Liver (tissue), 9 donors: ENCODE results near the gene APOF. TPM values are rescaled to one million over a fixed set of nuclear protein-coding genes. Genes with fewer than 3 reads are reported as not detected.

Experiments
- DNase-seq: peaks from one replicate; pipeline ENCODE4 v3.0.0-alpha.2; 2017; ENCODE audit warnings: low spot score
- H3K27ac ChIP-seq, 2 donors: one replicate each; pipeline ENCODE4 v1.7.0; 2013; ENCODE audit warnings: inconsistent platforms in 2 of 2, low read length in 2 of 2, control low read depth in 1 of 2, low read depth in 1 of 2, mild to moderate bottlenecking in 1 of 2
- H3K27me3 ChIP-seq, 4 donors: one replicate each; pipeline versions ENCODE4 v1.6.1 to v1.7.0; 2013; ENCODE audit warnings: low read length in 3 of 4, inconsistent platforms in 1 of 4, mild to moderate bottlenecking in 1 of 4, moderate library complexity in 1 of 4; ENCODE audit not compliant: control insufficient read depth in 4 of 4, insufficient read depth in 4 of 4
- H3K36me3 ChIP-seq, 4 donors: one replicate each; pipeline versions ENCODE4 v1.6.1 to v1.7.0; 2013; ENCODE audit warnings: low read length in 3 of 4, mild to moderate bottlenecking in 3 of 4, low read depth in 1 of 4, moderate library complexity in 1 of 4; ENCODE audit not compliant: control insufficient read depth in 4 of 4, insufficient read depth in 3 of 4
- H3K4me1 ChIP-seq, 4 donors: one replicate each; pipeline versions ENCODE4 v1.6.1 to v1.7.0; 2013; ENCODE audit warnings: low read length in 3 of 4, mild to moderate bottlenecking in 3 of 4, moderate library complexity in 1 of 4; ENCODE audit not compliant: control insufficient read depth in 4 of 4, insufficient read depth in 4 of 4
- H3K4me3 ChIP-seq, 3 donors: one replicate each; pipeline versions ENCODE4 v1.6.1 to v1.7.0; 2013; ENCODE audit warnings: low read length in 3 of 3, control low read depth in 1 of 3, low read depth in 1 of 3, mild to moderate bottlenecking in 1 of 3
- H3K9ac ChIP-seq, 2 donors: one replicate each; pipeline ENCODE4 v1.7.0; 2013; ENCODE audit warnings: low read length in 2 of 2, mild to moderate bottlenecking in 2 of 2, moderate library complexity in 2 of 2, control low read depth in 1 of 2, low read depth in 1 of 2
- H3K9me3 ChIP-seq, 4 donors: one replicate each; pipeline versions ENCODE4 v1.6.1 to v1.7.0; 2013; ENCODE audit warnings: low read length in 3 of 4; ENCODE audit not compliant: control insufficient read depth in 4 of 4
- EGR1 ChIP-seq, 2 donors: IDR thresholded peaks; 2 replicates each; pipeline ENCODE4 v1.6.1; 2016 to 2018; ENCODE audit warnings: antibody characterized with exemption in 2 of 2, low read depth in 2 of 2
- FOXA1 ChIP-seq: IDR thresholded peaks from 2 replicates; pipeline ENCODE4 v1.6.1; 2016; ENCODE audit warnings: antibody characterized with exemption
- FOXA2 ChIP-seq: IDR thresholded peaks from 2 replicates; pipeline ENCODE4 v1.6.1; 2016; ENCODE audit warnings: antibody characterized with exemption
- GABPA ChIP-seq, 2 donors: IDR thresholded peaks in 1 of 2; conservative IDR thresholded peaks in 1 of 2; 2 replicates each; pipeline ENCODE4 v1.6.1; 2016; ENCODE audit warnings: antibody characterized with exemption in 2 of 2, mild to moderate bottlenecking in 1 of 2, moderate library complexity in 1 of 2
- HNF4A ChIP-seq, 2 donors: conservative IDR thresholded peaks; 2 replicates each; pipeline ENCODE4 v1.6.1; 2016; ENCODE audit warnings: antibody characterized with exemption in 2 of 2, mild to moderate bottlenecking in 2 of 2
- HNF4G ChIP-seq: IDR thresholded peaks from 2 replicates; pipeline ENCODE4 v1.6.1; 2016; ENCODE audit warnings: antibody characterized with exemption
- JUND ChIP-seq, 2 donors: IDR thresholded peaks; 2 replicates each; pipeline ENCODE4 v1.6.1; 2016; ENCODE audit warnings: antibody characterized with exemption in 2 of 2
- NR2F2 ChIP-seq: IDR thresholded peaks from 2 replicates; pipeline ENCODE4 v1.6.1; 2016; ENCODE audit warnings: antibody characterized with exemption
- RAD21 ChIP-seq, 2 donors: IDR thresholded peaks; 2 replicates each; pipeline ENCODE4 v1.6.1; 2016; ENCODE audit warnings: antibody characterized with exemption in 2 of 2, mild to moderate bottlenecking in 2 of 2
- RXRA ChIP-seq, 2 donors: IDR thresholded peaks; 2 replicates each; pipeline ENCODE4 v1.6.1; 2017 to 2018; ENCODE audit warnings: antibody characterized with exemption in 2 of 2, mild to moderate bottlenecking in 1 of 2
- SP1 ChIP-seq: IDR thresholded peaks from 2 replicates; pipeline ENCODE4 v1.6.1; 2018; ENCODE audit warnings: antibody characterized with exemption, mild to moderate bottlenecking
- TAF1 ChIP-seq: conservative IDR thresholded peaks from 2 replicates; pipeline ENCODE4 v1.6.1; 2016; ENCODE audit warnings: antibody characterized with exemption, mild to moderate bottlenecking
- YY1 ChIP-seq: IDR thresholded peaks from 2 replicates; pipeline ENCODE4 v1.6.1; 2016; ENCODE audit warnings: antibody characterized with exemption, mild to moderate bottlenecking
- WGBS: extraction: QIAGEN DNeasy Blood & Tissue Kit; methylation state at CpG from one replicate; pipeline ENCODE4 v1.1.7; 2013; 5-methylcytosine and 5-hydroxymethylcytosine counted together
- polyA plus RNA-seq, 2 donors: library from polyadenylated mRNA; stranded (reverse) in 1 of 2; unstranded in 1 of 2; fragments of 200-250 nt in 1 of 2; fragments of >200 nt in 1 of 2; fragmentation: Nextera tagmentation in 1 of 2; extraction: Ambion mirVana in 1 of 2; gene quantifications; one replicate each; pipeline versions ENCODE4 v1.2.1 to v1.2.3, GENCODE V29; 2013 to 2015
- total RNA-seq, 2 donors: library from RNA; depleted of rRNA; stranded (reverse); fragments of >200 nt; gene quantifications; one replicate each; pipeline ENCODE4 v1.2.3, GENCODE V29; 2014
- TF ChIP-seq, protein P1 (sequence below): IDR thresholded peaks from 2 replicates; pipeline ENCODE4 v1.6.1; 2016; ENCODE audit warnings: antibody characterized with exemption
- TF ChIP-seq, protein P2 (sequence below): IDR thresholded peaks from 2 replicates; pipeline ENCODE4 v1.6.1; 2016; ENCODE audit warnings: antibody characterized with exemption
- TF ChIP-seq, protein P3 (sequence below): IDR thresholded peaks from 2 replicates; pipeline ENCODE4 v1.6.1; 2016; ENCODE audit warnings: antibody characterized with exemption
- TF ChIP-seq, protein P4 (sequence below): IDR thresholded peaks from 2 replicates; pipeline ENCODE4 v1.6.1; 2016; ENCODE audit warnings: antibody characterized with exemption, mild to moderate bottlenecking
- TF ChIP-seq, protein P5 (sequence below): fragments of 150-350 bp; IDR thresholded peaks from 2 replicates; pipeline ENCODE4 v1.5.1; 2017; ENCODE audit warnings: improper control_type of control experiment, low read depth, low read length; ENCODE audit not compliant: missing input control
- donor health status: healthy.
- donor health status: healthy.
- donor health status: healthy.
- donor health status: healthy.
- donor health status: healthy.

The APOF gene
- total and polyA plus RNA-seq, 4 donors: 11.9 to 335 (median 156) TPM

DNA sequence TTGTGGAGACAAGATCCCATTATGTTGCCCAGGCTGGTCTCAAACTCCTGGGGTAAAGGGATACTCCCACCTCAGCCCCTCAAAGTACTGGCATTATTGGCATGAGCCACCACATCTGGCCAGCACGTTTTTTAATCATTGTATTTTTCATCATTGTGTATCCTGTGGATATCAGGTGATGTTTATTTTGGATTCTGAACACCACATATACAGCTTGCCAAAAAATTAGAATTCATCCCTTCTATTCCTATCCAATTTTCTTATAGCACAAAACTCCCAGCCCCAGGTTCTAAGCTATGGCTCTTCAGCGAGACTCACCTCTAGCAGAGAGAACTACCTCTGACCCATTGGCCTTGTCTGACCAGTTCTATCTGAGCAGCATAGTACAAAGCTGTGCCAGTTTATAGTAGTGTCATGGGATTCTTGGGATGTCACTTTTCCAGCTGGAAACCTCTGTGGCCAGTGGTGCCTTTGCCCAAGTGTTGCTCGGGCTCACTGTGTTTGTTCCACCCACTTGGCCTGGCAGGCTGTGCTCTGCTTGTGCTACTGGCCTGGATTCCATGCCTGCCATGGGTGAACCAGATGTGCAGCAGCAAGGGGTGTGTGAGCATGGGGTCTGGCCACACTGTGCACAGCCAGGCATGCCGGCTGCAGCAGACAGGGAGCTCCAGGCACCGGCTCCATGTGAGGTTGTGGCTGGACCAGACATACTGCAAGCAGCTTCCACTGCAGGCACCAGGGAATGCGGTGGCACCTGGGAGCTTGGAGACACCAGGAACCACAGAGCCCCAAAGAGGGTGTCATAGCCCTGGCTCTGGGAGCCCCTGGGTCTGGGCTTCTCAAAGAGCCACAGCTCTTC, 49.4 kb upstream of the APOF start:
- TF ChIP-seq HNF4A (conservative IDR thresholded peaks at IDR 0.05) (peak; percentile 9 to 36), SP1 (peak; percentile 17), FOXA2 (no peak), JUND (IDR thresholded peaks at IDR 0.05) (no peak), RXRA (IDR thresholded peaks at IDR 0.05) (peak; percentile 57 to 58), FOXA1 (no peak), RAD21 (IDR thresholded peaks at IDR 0.05) (peak in 1 of 2 donors; percentile 19)
- TF ChIP-seq, protein P1, sequence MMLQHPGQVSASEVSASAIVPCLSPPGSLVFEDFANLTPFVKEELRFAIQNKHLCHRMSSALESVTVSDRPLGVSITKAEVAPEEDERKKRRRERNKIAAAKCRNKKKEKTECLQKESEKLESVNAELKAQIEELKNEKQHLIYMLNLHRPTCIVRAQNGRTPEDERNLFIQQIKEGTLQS: no peak
- no peaks in the 10 kb centered on the region for H3K36me3 ChIP-seq
- DNase-seq: no peak
- no peak overlapping the region for H3K9ac ChIP-seq
- WGBS: 67% methylated on average over 6 of the region's 6 CpGs
- H3K4me1 ChIP-seq: peaks cover 2 to 18% (median 8%) of the 10 kb centered on the region in 4 donors
- H3K27ac ChIP-seq: no peak overlapping the region
- H3K4me3 ChIP-seq: no peak overlapping the region
- no peaks in the 10 kb centered on the region for H3K27me3 ChIP-seq
- H3K9me3 ChIP-seq: no peaks in the 10 kb centered on the region

DNA sequence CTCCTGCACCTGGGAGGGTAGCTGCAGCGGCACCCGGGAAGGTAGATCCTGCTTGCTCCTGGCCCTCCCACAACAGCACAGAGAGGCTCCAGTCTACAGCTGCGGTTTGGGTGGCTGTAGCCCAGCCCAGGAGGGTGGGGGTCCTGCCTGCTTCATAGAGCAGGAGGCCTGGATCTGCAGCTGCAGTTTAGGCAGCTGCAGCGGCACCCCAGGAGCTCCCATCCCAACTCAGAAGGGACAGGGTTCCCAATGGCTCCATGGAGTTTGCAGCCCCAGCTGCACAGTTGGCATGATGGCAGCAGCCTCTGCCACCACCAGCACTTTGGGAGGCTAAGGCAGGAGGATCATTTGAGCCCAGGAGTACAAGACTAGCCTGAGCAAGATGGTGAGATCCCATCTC, 48.1 kb upstream of the APOF start:
- no peaks in the 10 kb centered on the region for H3K36me3 ChIP-seq
- H3K9me3 ChIP-seq: no peaks in the 10 kb centered on the region
- DNase-seq: no peak
- no peak overlapping the region for H3K4me3 ChIP-seq
- TF ChIP-seq FOXA2: no peak
- TF ChIP-seq RAD21 (IDR thresholded peaks at IDR 0.05): no peak
- TF ChIP-seq FOXA1: no peak
- TF ChIP-seq, protein P2, sequence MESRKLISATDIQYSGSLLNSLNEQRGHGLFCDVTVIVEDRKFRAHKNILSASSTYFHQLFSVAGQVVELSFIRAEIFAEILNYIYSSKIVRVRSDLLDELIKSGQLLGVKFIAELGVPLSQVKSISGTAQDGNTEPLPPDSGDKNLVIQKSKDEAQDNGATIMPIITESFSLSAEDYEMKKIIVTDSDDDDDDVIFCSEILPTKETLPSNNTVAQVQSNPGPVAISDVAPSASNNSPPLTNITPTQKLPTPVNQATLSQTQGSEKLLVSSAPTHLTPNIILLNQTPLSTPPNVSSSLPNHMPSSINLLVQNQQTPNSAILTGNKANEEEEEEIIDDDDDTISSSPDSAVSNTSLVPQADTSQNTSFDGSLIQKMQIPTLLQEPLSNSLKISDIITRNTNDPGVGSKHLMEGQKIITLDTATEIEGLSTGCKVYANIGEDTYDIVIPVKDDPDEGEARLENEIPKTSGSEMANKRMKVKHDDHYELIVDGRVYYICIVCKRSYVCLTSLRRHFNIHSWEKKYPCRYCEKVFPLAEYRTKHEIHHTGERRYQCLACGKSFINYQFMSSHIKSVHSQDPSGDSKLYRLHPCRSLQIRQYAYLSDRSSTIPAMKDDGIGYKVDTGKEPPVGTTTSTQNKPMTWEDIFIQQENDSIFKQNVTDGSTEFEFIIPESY: no peak
- no peak for TF ChIP-seq RXRA (IDR thresholded peaks at IDR 0.05)
- TF ChIP-seq GABPA (IDR thresholded peaks at IDR 0.05 in 1 of 2, conservative IDR thresholded peaks at IDR 0.05 in 1 of 2): no peak
- TF ChIP-seq JUND (IDR thresholded peaks at IDR 0.05): no peak
- no peak for TF ChIP-seq HNF4A (conservative IDR thresholded peaks at IDR 0.05)
- no peak for TF ChIP-seq EGR1 (IDR thresholded peaks at IDR 0.05; ENCODE audit: low read depth in 2 of 2)
- TF ChIP-seq, protein P3, sequence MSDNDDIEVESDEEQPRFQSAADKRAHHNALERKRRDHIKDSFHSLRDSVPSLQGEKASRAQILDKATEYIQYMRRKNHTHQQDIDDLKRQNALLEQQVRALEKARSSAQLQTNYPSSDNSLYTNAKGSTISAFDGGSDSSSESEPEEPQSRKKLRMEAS: no peak
- no peak for TF ChIP-seq SP1
- TF ChIP-seq, protein P4, sequence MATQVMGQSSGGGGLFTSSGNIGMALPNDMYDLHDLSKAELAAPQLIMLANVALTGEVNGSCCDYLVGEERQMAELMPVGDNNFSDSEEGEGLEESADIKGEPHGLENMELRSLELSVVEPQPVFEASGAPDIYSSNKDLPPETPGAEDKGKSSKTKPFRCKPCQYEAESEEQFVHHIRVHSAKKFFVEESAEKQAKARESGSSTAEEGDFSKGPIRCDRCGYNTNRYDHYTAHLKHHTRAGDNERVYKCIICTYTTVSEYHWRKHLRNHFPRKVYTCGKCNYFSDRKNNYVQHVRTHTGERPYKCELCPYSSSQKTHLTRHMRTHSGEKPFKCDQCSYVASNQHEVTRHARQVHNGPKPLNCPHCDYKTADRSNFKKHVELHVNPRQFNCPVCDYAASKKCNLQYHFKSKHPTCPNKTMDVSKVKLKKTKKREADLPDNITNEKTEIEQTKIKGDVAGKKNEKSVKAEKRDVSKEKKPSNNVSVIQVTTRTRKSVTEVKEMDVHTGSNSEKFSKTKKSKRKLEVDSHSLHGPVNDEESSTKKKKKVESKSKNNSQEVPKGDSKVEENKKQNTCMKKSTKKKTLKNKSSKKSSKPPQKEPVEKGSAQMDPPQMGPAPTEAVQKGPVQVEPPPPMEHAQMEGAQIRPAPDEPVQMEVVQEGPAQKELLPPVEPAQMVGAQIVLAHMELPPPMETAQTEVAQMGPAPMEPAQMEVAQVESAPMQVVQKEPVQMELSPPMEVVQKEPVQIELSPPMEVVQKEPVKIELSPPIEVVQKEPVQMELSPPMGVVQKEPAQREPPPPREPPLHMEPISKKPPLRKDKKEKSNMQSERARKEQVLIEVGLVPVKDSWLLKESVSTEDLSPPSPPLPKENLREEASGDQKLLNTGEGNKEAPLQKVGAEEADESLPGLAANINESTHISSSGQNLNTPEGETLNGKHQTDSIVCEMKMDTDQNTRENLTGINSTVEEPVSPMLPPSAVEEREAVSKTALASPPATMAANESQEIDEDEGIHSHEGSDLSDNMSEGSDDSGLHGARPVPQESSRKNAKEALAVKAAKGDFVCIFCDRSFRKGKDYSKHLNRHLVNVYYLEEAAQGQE: no peak
- TF ChIP-seq HNF4G: no peak
- no peak for TF ChIP-seq YY1
- TF ChIP-seq, protein P1: no peak
- TF ChIP-seq NR2F2: no peak
- TF ChIP-seq, protein P5, sequence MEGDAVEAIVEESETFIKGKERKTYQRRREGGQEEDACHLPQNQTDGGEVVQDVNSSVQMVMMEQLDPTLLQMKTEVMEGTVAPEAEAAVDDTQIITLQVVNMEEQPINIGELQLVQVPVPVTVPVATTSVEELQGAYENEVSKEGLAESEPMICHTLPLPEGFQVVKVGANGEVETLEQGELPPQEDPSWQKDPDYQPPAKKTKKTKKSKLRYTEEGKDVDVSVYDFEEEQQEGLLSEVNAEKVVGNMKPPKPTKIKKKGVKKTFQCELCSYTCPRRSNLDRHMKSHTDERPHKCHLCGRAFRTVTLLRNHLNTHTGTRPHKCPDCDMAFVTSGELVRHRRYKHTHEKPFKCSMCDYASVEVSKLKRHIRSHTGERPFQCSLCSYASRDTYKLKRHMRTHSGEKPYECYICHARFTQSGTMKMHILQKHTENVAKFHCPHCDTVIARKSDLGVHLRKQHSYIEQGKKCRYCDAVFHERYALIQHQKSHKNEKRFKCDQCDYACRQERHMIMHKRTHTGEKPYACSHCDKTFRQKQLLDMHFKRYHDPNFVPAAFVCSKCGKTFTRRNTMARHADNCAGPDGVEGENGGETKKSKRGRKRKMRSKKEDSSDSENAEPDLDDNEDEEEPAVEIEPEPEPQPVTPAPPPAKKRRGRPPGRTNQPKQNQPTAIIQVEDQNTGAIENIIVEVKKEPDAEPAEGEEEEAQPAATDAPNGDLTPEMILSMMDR: no peak
- TF ChIP-seq TAF1: no peak
- 96% methylated on average over 4 of the region's 4 CpGs for WGBS
- no peak overlapping the region for H3K9ac ChIP-seq
- no peak overlapping the region for H3K27ac ChIP-seq
- H3K4me1 ChIP-seq: peaks cover 2 to 18% (median 6%) of the 10 kb centered on the region in 4 donors
- H3K27me3 ChIP-seq: no peaks in the 10 kb centered on the region
